Right lobe of liver (tissue), 6 donors: ENCODE results near the gene P2RY8. TPM values are rescaled to one million over a fixed set of nuclear protein-coding genes. Genes with fewer than 3 reads are reported as not detected.

Experiments used
- ATAC-seq, 4 donors: fragments of 200-7000 bp; cut with Tn5 transposase; one replicate each; pipeline ENCODE4 v1.9.1; 2020; ENCODE audit warnings: mild to moderate bottlenecking in 4 of 4, moderate library complexity in 4 of 4
- DNase-seq, 3 donors: peaks; one replicate each; pipeline ENCODE4 v3.0.0-alpha.2; 2020
- H3K27ac ChIP-seq, 3 donors: fragments of 200-600 bp; one replicate each; pipeline ENCODE4 v1.8.0; 2022
- H3K27me3 ChIP-seq, 2 donors: fragments of 200-600 bp; one replicate each; pipeline ENCODE4 v1.8.0; 2022
- H3K36me3 ChIP-seq, 4 donors: fragments of 200-600 bp; sonication (generic) in 1 of 4; one replicate each; pipeline versions ENCODE4 v1.5.1 to v1.8.0; 2017 to 2022; ENCODE audit warnings: control low read depth in 1 of 4
- H3K4me1 ChIP-seq, 4 donors: fragments of 200-600 bp; sonication (generic) in 1 of 4; one replicate each; pipeline versions ENCODE4 v1.5.1 to v1.8.0; 2017 to 2022; ENCODE audit warnings: control low read depth in 1 of 4
- H3K4me3 ChIP-seq, 3 donors: fragments of 200-600 bp; one replicate each; pipeline ENCODE4 v1.8.0; 2022
- H3K9me3 ChIP-seq, 4 donors: fragments of 200-600 bp; sonication (generic) in 1 of 4; one replicate each; pipeline versions ENCODE4 v1.5.1 to v1.8.0; 2017 to 2022; ENCODE audit warnings: control low read depth in 1 of 4
- POLR2A ChIP-seq: fragments of 450-650 bp; IDR thresholded peaks from one replicate; pipeline ENCODE4 v1.6.1; 2017; ENCODE audit warnings: antibody characterized with exemption, mild to moderate bottlenecking
- WGBS: methylation state at CpG from one replicate; pipeline ENCODE4 v1.1.6; 2018; ENCODE audit warnings: low coverage, low lambda C conversion rate; ENCODE audit not compliant: insufficient coverage; ENCODE audit errors: missing lambda C conversion rate; 5-methylcytosine and 5-hydroxymethylcytosine counted together
- intact Hi-C, 2 donors: fragments of 100-400 bp; cut with DNase I; formaldehyde crosslinking; loops; one replicate each; pipeline versions ENCODE4 v1.11.2 to v1.14.1; 2022
- total RNA-seq, 6 experiments: library from RNA; depleted of rRNA in 2 of 6; stranded (reverse); fragments of >200 nt in 2 of 6; fragmentation: NEBNext Ultra II Directional in 3 of 6; extraction: Animal tissue kit (Norgen Biotek cat#: 25700) in 3 of 6; gene quantifications; one replicate each; pipeline versions ENCODE4 v1.1.0 to v1.2.4, GENCODE V29; 2016 to 2023
- TF ChIP-seq, protein P1 (sequence below), 4 donors: fragments of 200-600 bp in 3 of 4; fragments of 450-650 bp in 1 of 4; IDR thresholded peaks; one replicate each; pipeline versions ENCODE4 v1.5.1 to v1.8.0; 2016 to 2022; ENCODE audit warnings: antibody characterized with exemption in 4 of 4, mild to moderate bottlenecking in 2 of 4
- donor health status: DM: no; HTN: yes; CAD: no.
- donor health status: DM: no; HTN: no; CAD: no.
- donor health status: DM: no; HTN: no; CAD: no.
- donor health status: DM: no; HTN: yes; CAD: no.
- donor health status: DM: no; HTN: yes; CAD: no.

Gene P2RY8
- total RNA-seq, 6 experiments from 2014 or later, result 0.37 to 0.87 (median 0.73) TPM

DNA sequence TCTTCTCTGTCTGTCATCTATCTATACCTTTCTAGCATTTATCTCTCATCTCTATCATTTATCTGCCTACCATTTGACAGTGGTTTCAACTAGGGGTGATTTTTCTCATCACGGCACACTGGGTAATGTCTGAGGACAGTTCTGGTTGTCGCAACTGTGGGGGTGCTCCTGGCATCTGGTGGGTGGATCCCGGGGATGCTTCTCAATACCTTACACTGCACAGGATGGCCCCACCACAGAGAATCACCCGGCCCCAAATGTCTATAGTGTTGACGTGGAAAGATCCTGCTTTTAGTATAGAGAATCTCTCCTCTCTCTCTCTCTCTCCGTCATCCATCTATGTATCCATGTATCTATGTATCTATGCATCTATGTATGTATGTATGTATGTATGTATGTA is 7.2 kb downstream of the P2RY8 start:
- no peaks in the 10 kb centered on the region for H3K4me1 ChIP-seq
- H3K4me3 ChIP-seq, result no peak overlapping the region
- H3K27me3 ChIP-seq, result no peaks in the 10 kb centered on the region
- ATAC-seq (no peak), DNase-seq (no peak)
- intact Hi-C loops, result no loop called here
- WGBS, result 88% methylated on average over 5 of the region's 6 CpGs
- no peak overlapping the region for H3K27ac ChIP-seq
- no peak for TF ChIP-seq POLR2A
- TF ChIP-seq, protein P1, sequence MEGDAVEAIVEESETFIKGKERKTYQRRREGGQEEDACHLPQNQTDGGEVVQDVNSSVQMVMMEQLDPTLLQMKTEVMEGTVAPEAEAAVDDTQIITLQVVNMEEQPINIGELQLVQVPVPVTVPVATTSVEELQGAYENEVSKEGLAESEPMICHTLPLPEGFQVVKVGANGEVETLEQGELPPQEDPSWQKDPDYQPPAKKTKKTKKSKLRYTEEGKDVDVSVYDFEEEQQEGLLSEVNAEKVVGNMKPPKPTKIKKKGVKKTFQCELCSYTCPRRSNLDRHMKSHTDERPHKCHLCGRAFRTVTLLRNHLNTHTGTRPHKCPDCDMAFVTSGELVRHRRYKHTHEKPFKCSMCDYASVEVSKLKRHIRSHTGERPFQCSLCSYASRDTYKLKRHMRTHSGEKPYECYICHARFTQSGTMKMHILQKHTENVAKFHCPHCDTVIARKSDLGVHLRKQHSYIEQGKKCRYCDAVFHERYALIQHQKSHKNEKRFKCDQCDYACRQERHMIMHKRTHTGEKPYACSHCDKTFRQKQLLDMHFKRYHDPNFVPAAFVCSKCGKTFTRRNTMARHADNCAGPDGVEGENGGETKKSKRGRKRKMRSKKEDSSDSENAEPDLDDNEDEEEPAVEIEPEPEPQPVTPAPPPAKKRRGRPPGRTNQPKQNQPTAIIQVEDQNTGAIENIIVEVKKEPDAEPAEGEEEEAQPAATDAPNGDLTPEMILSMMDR (IDR thresholded peaks at IDR 0.05), result no peak
- no peaks in the 10 kb centered on the region for H3K36me3 ChIP-seq
- H3K9me3 ChIP-seq, result no peaks in the 10 kb centered on the region

DNA sequence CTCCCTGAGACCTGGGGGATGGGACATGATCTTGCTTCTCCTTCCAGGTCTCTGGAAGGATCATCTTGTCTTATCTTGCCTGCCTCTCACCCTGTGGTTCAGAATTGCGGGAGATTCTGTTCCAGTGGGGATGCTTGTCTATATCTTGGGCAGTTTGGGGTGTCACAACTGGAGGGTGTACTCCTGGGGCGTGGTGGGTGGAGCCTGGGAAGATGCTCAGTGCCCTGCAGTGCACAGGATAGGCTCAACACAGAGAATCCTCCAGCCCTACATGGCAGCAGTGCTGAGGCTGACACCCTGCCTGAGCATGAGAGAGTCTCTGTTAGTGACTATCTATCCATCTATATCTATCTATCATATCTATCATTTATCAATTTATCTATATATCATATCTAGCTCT is 7.7 kb downstream of the P2RY8 start:
- WGBS, result no CpG with 5 or more reads among the region's 2 CpGs
- no peak for ATAC-seq
- Histone ChIP-seq H3K36me3 (no peaks in the 10 kb centered on the region), H3K4me3 (no peak overlapping the region), H3K9me3 (no peaks in the 10 kb centered on the region), H3K27ac (no peak overlapping the region), H3K4me1 (no peaks in the 10 kb centered on the region), H3K27me3 (no peaks in the 10 kb centered on the region)
- DNase-seq, result no peak
- intact Hi-C loops, result no loop called here
- TF ChIP-seq POLR2A, result no peak
- TF ChIP-seq, protein P1 (IDR thresholded peaks at IDR 0.05), result no peak

DNA sequence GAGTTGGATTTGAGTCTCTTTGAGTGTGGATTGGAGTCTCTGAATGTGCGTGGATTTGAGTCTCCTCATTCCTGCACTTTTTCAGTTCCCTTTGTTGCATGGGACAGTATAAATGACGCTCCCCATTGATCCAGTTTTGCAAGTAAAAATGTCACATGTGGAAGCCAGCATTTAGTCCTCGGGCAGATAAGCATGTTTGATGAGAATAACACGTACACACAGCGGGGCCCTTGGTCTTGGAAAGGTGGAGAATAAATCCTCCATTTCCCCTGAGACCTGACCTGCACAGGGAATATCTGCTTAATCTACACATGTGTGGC is 8.1 kb downstream of the P2RY8 start:
- ATAC-seq (no peak), DNase-seq (no peak)
- H3K9me3 ChIP-seq, result no peaks in the 10 kb centered on the region
- no peak overlapping the region for H3K27ac ChIP-seq
- H3K4me1 ChIP-seq, result no peaks in the 10 kb centered on the region
- no peaks in the 10 kb centered on the region for H3K27me3 ChIP-seq
- WGBS, result 54% methylated on average over 4 of the region's 5 CpGs
- H3K36me3 ChIP-seq, result no peaks in the 10 kb centered on the region
- TF ChIP-seq, protein P1 (IDR thresholded peaks at IDR 0.05), result no peak
- TF ChIP-seq POLR2A, result no peak
- intact Hi-C loops, result no loop called here
- no peak overlapping the region for H3K4me3 ChIP-seq

DNA sequence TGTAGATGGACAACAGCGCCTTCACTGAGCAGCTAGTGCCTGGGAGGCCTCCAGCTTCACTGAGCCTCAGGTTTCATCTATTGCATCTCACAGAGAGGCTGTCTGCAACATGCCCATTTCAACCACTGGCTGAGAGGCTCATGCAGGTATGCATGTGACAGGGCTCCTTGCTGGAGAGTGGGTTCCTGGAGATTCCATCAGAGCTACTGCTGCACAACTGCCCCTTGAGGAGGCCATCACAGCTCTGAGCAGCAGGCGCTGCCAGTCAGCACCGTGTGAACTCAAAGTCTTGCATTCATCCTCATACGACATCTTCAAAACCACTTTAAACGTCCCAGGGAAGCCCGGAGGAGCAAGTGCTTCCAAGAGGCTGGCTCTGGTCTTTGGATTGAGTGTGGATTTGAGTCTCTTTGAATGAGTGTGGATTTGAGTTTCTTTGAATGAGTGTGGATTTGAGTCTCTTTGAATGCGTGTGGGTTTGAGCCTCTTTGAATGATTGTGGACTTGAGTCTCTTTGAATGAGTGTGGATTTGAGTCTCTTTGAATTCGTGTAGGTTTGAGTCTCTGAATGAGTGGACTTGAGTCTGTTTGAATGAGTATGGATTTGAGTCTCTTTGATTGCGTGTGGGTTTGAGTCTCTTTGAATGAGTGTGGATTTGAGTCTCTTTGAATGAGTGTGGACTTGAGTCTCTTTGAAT is 8.7 kb downstream of the P2RY8 start:
- WGBS, result 57% methylated on average over 6 of the region's 9 CpGs
- Histone ChIP-seq H3K9me3 (no peaks in the 10 kb centered on the region), H3K36me3 (no peaks in the 10 kb centered on the region), H3K4me1 (no peaks in the 10 kb centered on the region), H3K27me3 (no peaks in the 10 kb centered on the region), H3K4me3 (no peak overlapping the region), H3K27ac (no peak overlapping the region)
- TF ChIP-seq, protein P1 (IDR thresholded peaks at IDR 0.05), result no peak
- TF ChIP-seq POLR2A, result no peak
- no peak for ATAC-seq
- DNase-seq, result peak in 1 of 3 donors; percentile 13
- intact Hi-C loops, result no loop called here

DNA sequence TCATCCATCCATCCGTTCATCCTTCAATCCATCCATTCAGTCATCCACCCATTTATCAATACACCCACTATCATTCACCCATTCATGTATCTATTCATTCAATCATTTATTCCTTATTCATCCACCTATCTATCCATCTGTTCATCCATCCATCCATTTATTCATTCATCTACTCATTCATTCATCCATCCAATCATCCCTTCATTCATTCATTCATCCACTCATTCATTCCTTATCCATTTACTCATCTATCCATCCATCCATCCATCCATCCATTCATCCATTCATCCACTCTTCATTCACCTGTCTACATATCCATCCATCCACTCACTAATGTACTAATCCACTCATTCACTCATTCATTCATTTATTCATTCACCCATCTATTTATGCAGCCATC is 9.5 kb downstream of the P2RY8 start:
- WGBS, result 55% methylated on average over 1 of the region's 1 CpG
- Histone ChIP-seq H3K27ac (no peak overlapping the region), H3K4me1 (no peaks in the 10 kb centered on the region), H3K9me3 (no peaks in the 10 kb centered on the region), H3K36me3 (no peaks in the 10 kb centered on the region), H3K27me3 (no peaks in the 10 kb centered on the region), H3K4me3 (no peak overlapping the region)
- intact Hi-C loops, result no loop called here
- no peak for TF ChIP-seq POLR2A
- TF ChIP-seq, protein P1 (IDR thresholded peaks at IDR 0.05), result no peak
- ATAC-seq (no peak), DNase-seq (no peak)
